ENCODE data around the gene DOHH.

Gene DOHH

GRCh38 chr19:3524904-3525451 is 24.5 kb upstream of the DOHH start:
- Histone ChIP-seq H3K4me3 (ENCODE audit: low read length in 2 of 2) (no peak overlapping the region), H3K27me3 (ENCODE audit: control insufficient read depth in 1 of 2, insufficient read depth in 2 of 2, low read length in 2 of 2) (no peaks in the 10 kb centered on the region), H3K9me3 (ENCODE audit: control insufficient read depth in 2 of 2, low read length in 2 of 2) (no peaks in the 10 kb centered on the region), H3K9ac (ENCODE audit: low read length in 2 of 2) (no peak overlapping the region), H3K36me3 (ENCODE audit: control insufficient read depth in 2 of 2, insufficient read depth in 2 of 2, low read length in 2 of 2) (peaks cover 13 to 27% of the 10 kb centered on the region in 2 donors), H3K4me1 (ENCODE audit: control insufficient read depth, insufficient read depth, low read length) (peaks cover 5% of the 10 kb centered on the region), H3K27ac (ENCODE audit: low read length) (no peak overlapping the region)

- H3K27ac ChIP-seq (ENCODE audit: low read length), result no peak overlapping the region
- H3K9me3 ChIP-seq (ENCODE audit: control insufficient read depth in 2 of 2, low read length in 2 of 2), result no peaks in the 10 kb centered on the region
- no peak overlapping the region for H3K4me3 ChIP-seq (ENCODE audit: low read length in 2 of 2)
- no peak overlapping the region for H3K9ac ChIP-seq (ENCODE audit: low read length in 2 of 2)
- peaks cover 7% of the 10 kb centered on the region for H3K4me1 ChIP-seq (ENCODE audit: control insufficient read depth, insufficient read depth, low read length)
- no peaks in the 10 kb centered on the region for H3K27me3 ChIP-seq (ENCODE audit: control insufficient read depth in 1 of 2, insufficient read depth in 2 of 2, low read length in 2 of 2)
- peaks cover 13 to 31% of the 10 kb centered on the region in 2 donors for H3K36me3 ChIP-seq (ENCODE audit: control insufficient read depth in 2 of 2, insufficient read depth in 2 of 2, low read length in 2 of 2)
Measured at GRCh38 chr19:3524078-3524842, 23.8 kb upstream of the DOHH start.

- Histone ChIP-seq H3K36me3 (ENCODE audit: control insufficient read depth in 2 of 2, insufficient read depth in 2 of 2, low read length in 2 of 2) (peaks cover 13 to 31% of the 10 kb centered on the region in 2 donors), H3K27ac (ENCODE audit: low read length) (no peak overlapping the region), H3K9me3 (ENCODE audit: control insufficient read depth in 2 of 2, low read length in 2 of 2) (no peaks in the 10 kb centered on the region), H3K27me3 (ENCODE audit: control insufficient read depth in 1 of 2, insufficient read depth in 2 of 2, low read length in 2 of 2) (no peaks in the 10 kb centered on the region), H3K9ac (ENCODE audit: low read length in 2 of 2) (no peak overlapping the region), H3K4me1 (ENCODE audit: control insufficient read depth, insufficient read depth, low read length) (peaks cover 7% of the 10 kb centered on the region), H3K4me3 (ENCODE audit: low read length in 2 of 2) (no peak overlapping the region)
Measured at GRCh38 chr19:3523361-3524077, 23.0 kb upstream of the DOHH start.

DNA sequence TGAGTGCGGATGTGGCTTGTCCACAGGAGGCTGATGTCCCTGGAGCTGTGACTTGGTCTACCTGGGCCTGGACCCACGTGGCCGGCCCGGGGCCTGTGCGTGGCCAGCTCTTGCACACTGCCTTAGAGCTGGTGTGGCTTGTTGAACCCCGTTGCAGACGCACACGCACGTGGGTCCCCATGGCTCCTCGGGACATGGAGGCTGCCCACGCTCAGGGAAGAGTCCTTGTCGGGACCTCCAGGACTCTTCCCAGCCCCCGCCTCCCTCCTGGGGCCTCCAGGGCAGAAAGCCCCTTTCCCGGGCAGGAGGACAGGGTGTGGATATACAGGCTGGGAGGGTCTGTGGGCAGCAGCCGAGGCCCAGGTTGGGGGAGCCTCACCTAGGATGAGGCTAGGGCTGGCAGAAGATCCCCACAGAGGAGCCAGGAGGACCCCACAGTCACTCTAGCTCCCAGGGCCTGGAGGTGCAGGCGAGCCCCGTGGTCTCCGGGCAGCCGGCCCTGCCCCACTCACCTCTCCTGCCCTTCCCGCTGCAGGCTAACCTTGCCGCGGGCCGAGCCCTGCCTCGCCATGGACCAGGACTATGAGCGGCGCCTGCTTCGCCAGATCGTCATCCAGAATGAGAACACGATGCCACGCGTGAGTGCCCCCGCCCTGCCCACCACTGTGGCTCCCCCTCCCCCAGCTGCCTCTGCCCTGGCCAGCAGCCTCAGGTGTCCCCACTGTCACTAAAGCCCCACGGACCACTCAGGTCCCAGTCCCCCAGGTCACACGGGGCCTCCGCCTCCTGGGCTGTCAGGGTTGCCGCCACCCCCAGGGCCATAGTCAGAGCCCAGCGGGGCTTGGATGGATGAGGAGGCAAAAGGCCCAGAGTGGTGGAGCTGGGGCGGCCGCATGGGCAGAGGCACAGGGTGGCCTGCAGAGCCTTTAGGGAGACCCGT is 22.2 kb upstream of the DOHH start:
- Histone ChIP-seq H3K4me1 (ENCODE audit: control insufficient read depth, insufficient read depth, low read length) (peaks cover 7% of the 10 kb centered on the region), H3K9me3 (ENCODE audit: control insufficient read depth in 2 of 2, low read length in 2 of 2) (no peaks in the 10 kb centered on the region), H3K36me3 (ENCODE audit: control insufficient read depth in 2 of 2, insufficient read depth in 2 of 2, low read length in 2 of 2) (peaks cover 11 to 26% of the 10 kb centered on the region in 2 donors), H3K27ac (ENCODE audit: low read length) (no peak overlapping the region), H3K4me3 (ENCODE audit: low read length in 2 of 2) (no peak overlapping the region), H3K27me3 (ENCODE audit: control insufficient read depth in 1 of 2, insufficient read depth in 2 of 2, low read length in 2 of 2) (no peaks in the 10 kb centered on the region), H3K9ac (ENCODE audit: low read length in 2 of 2) (no peak overlapping the region)

DNA sequence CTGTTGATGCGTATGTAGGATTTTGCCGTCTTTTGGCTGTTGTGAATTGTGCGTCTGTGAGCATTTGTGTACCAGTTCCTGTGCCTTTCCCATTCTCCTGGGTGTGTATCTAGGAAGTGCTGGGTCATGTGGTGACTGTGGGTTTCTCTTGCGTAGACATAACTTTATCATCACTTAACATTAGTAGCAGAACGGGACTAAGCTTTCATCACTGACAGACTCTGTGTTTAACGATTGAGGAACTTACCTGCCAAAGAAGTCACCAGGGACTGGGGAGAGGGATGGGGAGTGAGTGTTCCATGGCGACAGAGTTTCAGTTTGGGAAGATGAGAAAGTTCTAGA is 20.6 kb upstream of the DOHH start:
- H3K9ac ChIP-seq (ENCODE audit: low read length in 2 of 2), result no peak overlapping the region
- H3K36me3 ChIP-seq (ENCODE audit: control insufficient read depth in 2 of 2, insufficient read depth in 2 of 2, low read length in 2 of 2), result peaks cover 5 to 20% of the 10 kb centered on the region in 2 donors
- no peaks in the 10 kb centered on the region for H3K9me3 ChIP-seq (ENCODE audit: control insufficient read depth in 2 of 2, low read length in 2 of 2)

DNA sequence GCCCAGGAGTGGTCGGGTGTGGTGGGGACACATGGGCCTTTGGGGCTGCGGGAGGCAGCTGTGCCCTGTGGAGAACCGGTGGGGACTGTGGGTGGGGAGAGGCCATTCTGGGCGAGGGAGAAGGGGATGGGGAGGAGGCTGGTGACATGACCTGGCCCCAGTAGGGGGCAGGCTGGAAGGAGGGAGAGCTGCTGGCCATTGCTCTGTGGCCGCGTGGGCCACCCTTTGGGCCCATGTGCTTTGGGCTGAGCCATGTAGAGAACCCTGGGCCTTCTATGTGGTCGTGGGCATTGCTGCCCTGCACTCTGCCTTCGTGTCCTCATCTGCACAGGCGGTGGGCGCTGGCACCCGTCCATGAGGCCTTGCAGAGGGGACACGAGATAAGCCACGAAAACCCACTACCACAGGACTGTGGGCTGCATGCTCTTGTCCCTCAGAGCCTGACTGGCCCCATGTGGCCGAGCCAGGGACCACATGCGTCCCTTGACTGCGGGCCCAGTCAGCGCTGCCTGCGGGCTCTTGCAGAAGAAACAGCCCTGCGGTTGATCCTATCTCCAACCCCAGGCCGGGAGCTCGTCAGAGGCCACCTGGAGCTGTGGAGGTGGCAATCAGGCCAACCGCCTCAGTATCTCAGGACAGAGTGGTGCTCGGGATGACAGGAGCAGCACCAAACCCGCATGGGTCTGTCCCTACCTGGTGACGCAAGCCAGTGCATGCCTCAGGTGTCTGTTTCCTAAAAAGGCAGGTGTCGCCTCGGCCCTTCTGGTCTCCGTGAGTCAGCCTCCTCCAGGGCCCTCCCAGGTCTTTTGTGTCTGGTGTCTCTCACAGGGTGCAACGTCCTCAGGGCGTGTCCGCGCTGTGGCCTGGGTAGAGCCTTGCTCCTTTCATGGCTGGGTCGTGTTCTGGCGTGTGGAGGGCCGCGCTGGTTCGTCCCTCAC is 20.0 kb upstream of the DOHH start:
- no peaks in the 10 kb centered on the region for H3K9me3 ChIP-seq (ENCODE audit: control insufficient read depth in 2 of 2, low read length in 2 of 2)
- H3K4me1 ChIP-seq (ENCODE audit: control insufficient read depth, insufficient read depth, low read length), result peaks cover 13% of the 10 kb centered on the region
- no peak overlapping the region for H3K27ac ChIP-seq (ENCODE audit: low read length)
- H3K27me3 ChIP-seq (ENCODE audit: control insufficient read depth in 1 of 2, insufficient read depth in 2 of 2, low read length in 2 of 2), result no peaks in the 10 kb centered on the region
- no peak overlapping the region for H3K4me3 ChIP-seq (ENCODE audit: low read length in 2 of 2)
- H3K36me3 ChIP-seq (ENCODE audit: control insufficient read depth in 2 of 2, insufficient read depth in 2 of 2, low read length in 2 of 2), result peaks cover 5 to 20% of the 10 kb centered on the region in 2 donors
- no peak overlapping the region for H3K9ac ChIP-seq (ENCODE audit: low read length in 2 of 2)

More for the DNA sequence above, 20.6 kb upstream of the DOHH start:
- Histone ChIP-seq H3K4me1 (ENCODE audit: control insufficient read depth, insufficient read depth, low read length) (peaks cover 12% of the 10 kb centered on the region), H3K27me3 (ENCODE audit: control insufficient read depth in 1 of 2, insufficient read depth in 2 of 2, low read length in 2 of 2) (no peaks in the 10 kb centered on the region), H3K27ac (ENCODE audit: low read length) (no peak overlapping the region), H3K4me3 (ENCODE audit: low read length in 2 of 2) (no peak overlapping the region)

DNA sequence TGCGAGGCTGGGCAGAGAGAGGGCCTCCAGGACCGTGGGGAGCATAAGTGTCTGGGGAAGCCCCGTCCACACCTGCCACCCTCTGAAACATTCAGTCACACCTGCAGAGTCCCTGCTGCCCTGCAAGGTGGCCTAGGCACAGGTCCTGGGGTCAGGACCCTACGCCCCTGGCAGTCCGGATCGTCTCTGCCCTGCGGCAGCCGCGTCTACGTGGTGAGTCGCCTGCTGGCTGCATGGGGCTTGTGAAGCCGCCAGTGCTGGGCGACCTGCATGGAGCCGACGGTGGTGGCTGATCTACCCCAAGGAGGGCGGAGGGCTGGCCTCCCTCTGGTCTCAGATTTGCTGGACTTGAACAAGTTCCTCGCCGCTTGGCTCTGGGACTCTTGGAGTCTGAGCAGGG is 18.7 kb upstream of the DOHH start:
- Histone ChIP-seq H3K27me3 (ENCODE audit: control insufficient read depth in 1 of 2, insufficient read depth in 2 of 2, low read length in 2 of 2) (no peaks in the 10 kb centered on the region), H3K4me1 (ENCODE audit: control insufficient read depth, insufficient read depth, low read length) (peaks cover 13% of the 10 kb centered on the region), H3K27ac (ENCODE audit: low read length) (no peak overlapping the region)

DNA sequence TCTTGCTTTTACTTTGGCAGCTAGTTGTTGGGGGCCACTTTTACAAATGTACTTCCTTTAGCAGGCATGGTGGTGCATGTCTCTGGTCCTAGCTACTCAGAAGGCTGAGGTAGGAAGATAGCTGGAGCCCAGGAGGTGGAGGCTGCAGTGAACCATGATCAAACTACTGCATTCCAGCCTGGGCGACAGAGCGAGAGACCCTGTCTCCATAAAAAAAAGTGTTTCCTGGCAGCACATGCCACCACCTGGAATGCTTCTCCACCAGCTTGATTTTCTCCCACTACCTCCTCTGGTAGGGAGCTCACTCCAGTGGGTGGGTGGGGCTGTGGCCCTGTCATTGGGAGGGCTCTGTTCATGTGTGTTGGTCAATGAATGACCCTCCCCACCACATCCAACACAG is 18.2 kb upstream of the DOHH start:
- H3K4me1 ChIP-seq (ENCODE audit: control insufficient read depth, insufficient read depth, low read length), result peaks cover 13% of the 10 kb centered on the region

More for the DNA sequence above, 18.7 kb upstream of the DOHH start:
- no peaks in the 10 kb centered on the region for H3K9me3 ChIP-seq (ENCODE audit: control insufficient read depth in 2 of 2, low read length in 2 of 2)
- peaks cover 0 to 15% of the 10 kb centered on the region in 2 donors for H3K36me3 ChIP-seq (ENCODE audit: control insufficient read depth in 2 of 2, insufficient read depth in 2 of 2, low read length in 2 of 2)
- no peak overlapping the region for H3K9ac ChIP-seq (ENCODE audit: low read length in 2 of 2)
- H3K4me3 ChIP-seq (ENCODE audit: low read length in 2 of 2), result no peak overlapping the region

DNA sequence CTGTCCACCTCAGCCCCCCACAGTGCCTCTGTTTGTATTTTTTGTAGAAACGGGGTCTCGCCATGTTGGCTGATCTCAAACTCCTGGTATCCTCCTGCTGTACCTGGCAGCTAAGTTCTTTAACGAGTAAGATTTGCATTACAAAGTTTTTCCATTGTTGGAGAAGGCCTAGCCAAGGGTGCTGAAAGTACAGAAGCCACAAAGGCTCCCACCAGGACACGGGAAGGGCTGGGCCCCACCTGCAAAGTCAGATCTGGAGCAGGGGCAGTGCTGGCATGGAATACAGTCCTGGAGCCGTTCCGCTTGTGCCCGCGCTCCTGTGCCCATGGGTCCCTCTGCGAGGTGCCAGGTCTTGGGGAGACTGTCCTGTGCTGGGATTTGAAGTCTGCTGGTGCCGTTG is 17.8 kb upstream of the DOHH start:
- Histone ChIP-seq H3K36me3 (ENCODE audit: control insufficient read depth in 2 of 2, insufficient read depth in 2 of 2, low read length in 2 of 2) (peaks cover 0 to 7% of the 10 kb centered on the region in 2 donors), H3K27ac (ENCODE audit: low read length) (no peak overlapping the region), H3K9me3 (ENCODE audit: control insufficient read depth in 2 of 2, low read length in 2 of 2) (no peaks in the 10 kb centered on the region), H3K4me1 (ENCODE audit: control insufficient read depth, insufficient read depth, low read length) (peaks cover 17% of the 10 kb centered on the region), H3K27me3 (ENCODE audit: control insufficient read depth in 1 of 2, insufficient read depth in 2 of 2, low read length in 2 of 2) (no peaks in the 10 kb centered on the region), H3K9ac (ENCODE audit: low read length in 2 of 2) (no peak overlapping the region), H3K4me3 (ENCODE audit: low read length in 2 of 2) (no peak overlapping the region)

More for the DNA sequence above, 18.2 kb upstream of the DOHH start:
- H3K27me3 ChIP-seq (ENCODE audit: control insufficient read depth in 1 of 2, insufficient read depth in 2 of 2, low read length in 2 of 2), result no peaks in the 10 kb centered on the region
- no peaks in the 10 kb centered on the region for H3K9me3 ChIP-seq (ENCODE audit: control insufficient read depth in 2 of 2, low read length in 2 of 2)
- H3K36me3 ChIP-seq (ENCODE audit: control insufficient read depth in 2 of 2, insufficient read depth in 2 of 2, low read length in 2 of 2), result peaks cover 0 to 11% of the 10 kb centered on the region in 2 donors
- H3K4me3 ChIP-seq (ENCODE audit: low read length in 2 of 2), result no peak overlapping the region
- H3K9ac ChIP-seq (ENCODE audit: low read length in 2 of 2), result no peak overlapping the region
- H3K27ac ChIP-seq (ENCODE audit: low read length), result no peak overlapping the region
